Glutamatergic neuron (in vitro differentiated cells): ENCODE data around the gene ARID1B. TPM values are rescaled to one million over a fixed set of nuclear protein-coding genes. Genes with fewer than 3 reads are reported as not detected.

Experiments
- DNase-seq: peaks from one replicate; pipeline ENCODE4 v3.0.0; 2022
- H3K27ac Mint-ChIP-seq: one replicate; pipeline ENCODE4 v1.8.0; 2020; ENCODE audit warnings: mild to moderate bottlenecking, mixed read lengths, inconsistent platforms; ENCODE audit not compliant: unreplicated experiment
- H3K27me3 Mint-ChIP-seq: one replicate; pipeline ENCODE4 v1.8.0; 2020; ENCODE audit warnings: mild to moderate bottlenecking, moderate library complexity, mixed read lengths, inconsistent platforms; ENCODE audit not compliant: unreplicated experiment
- H3K36me3 Mint-ChIP-seq: one replicate; pipeline ENCODE4 v1.8.0; 2020; ENCODE audit warnings: mild to moderate bottlenecking, mixed read lengths, inconsistent platforms; ENCODE audit not compliant: unreplicated experiment
- H3K4me1 Mint-ChIP-seq: one replicate; pipeline ENCODE4 v1.8.0; 2020; ENCODE audit warnings: mild to moderate bottlenecking, low read depth, mixed read lengths, inconsistent platforms; ENCODE audit not compliant: unreplicated experiment
- H3K4me3 Mint-ChIP-seq: one replicate; pipeline ENCODE4 v1.8.0; 2020; ENCODE audit warnings: mild to moderate bottlenecking, mixed read lengths, inconsistent platforms; ENCODE audit not compliant: unreplicated experiment
- H3K9me3 Mint-ChIP-seq: one replicate; pipeline ENCODE4 v1.8.0; 2020; ENCODE audit warnings: mild to moderate bottlenecking, moderate library complexity, mixed read lengths, inconsistent platforms; ENCODE audit not compliant: unreplicated experiment
- CTCF ChIP-seq: fragments of 200-600 bp; sonication (generic); IDR thresholded peaks from one replicate; pipeline ENCODE4 v1.5.0; 2021; ENCODE audit not compliant: partially characterized antibody, unreplicated experiment
- total RNA-seq: library from RNA; stranded (reverse); fragmentation: NEBNext Ultra II Directional; extraction: Animal tissue kit (Norgen Biotek cat#: 25700); gene quantifications from one replicate; pipeline ENCODE4 v1.2.1, GENCODE V29; 2021; ENCODE audit not compliant: unreplicated experiment

Gene ARID1B
- total RNA-seq, 1 donor from 2014 or later, result 202 TPM

DNA sequence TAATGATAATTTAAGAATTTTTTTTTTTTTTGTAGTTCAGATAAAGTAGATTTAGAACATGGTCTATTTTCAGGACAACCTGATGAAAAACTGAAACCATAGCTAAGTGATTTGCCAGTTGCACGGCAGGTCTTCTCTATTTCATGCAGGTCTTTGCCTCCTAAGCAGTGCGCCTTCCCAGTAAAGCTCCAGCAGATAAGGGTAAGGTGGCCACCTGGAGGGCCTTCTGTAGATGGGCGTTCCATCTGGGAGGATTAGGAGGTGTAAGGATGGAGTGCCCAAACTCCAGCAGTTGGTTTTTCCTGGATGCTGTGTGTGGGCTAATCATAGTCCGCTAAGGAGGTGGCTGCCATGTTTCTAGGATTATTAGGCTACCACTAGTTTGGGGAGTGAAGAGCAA lies 107.1 kb downstream of the ARID1B start:
- no peak for TF ChIP-seq CTCF
- Mint-ChIP-seq H3K36me3 (no peaks in the 10 kb centered on the region), H3K27me3 (peaks cover 7% of the 10 kb centered on the region), H3K4me3 (no peak overlapping the region), H3K27ac (no peak overlapping the region), H3K9me3 (peaks cover 12% of the 10 kb centered on the region), H3K4me1 (peaks cover 60% of the 10 kb centered on the region)
- no peak for DNase-seq

DNA sequence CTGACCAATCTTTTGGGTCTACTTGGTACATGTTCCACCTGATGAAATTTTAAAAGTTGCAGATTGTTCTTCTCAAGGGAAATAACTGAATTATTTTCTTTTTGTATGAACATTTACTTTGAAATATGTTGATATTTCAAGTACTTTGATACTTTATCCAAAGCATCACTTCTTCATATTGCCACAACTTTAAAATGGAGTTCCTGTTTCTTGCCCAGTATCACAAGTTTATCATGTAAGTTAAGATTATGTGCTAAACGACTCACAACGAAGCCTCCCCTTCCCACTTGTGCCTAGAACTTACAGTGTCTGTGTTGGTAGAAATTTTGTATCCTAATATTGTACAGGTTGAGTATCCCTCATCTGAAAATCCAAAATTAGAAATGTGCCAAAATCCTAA lies 108.4 kb downstream of the ARID1B start:
- no peak for TF ChIP-seq CTCF
- no peak overlapping the region for H3K4me3 Mint-ChIP-seq
- H3K27ac Mint-ChIP-seq, result no peak overlapping the region
- DNase-seq, result no peak
- H3K36me3 Mint-ChIP-seq, result no peaks in the 10 kb centered on the region
- H3K9me3 Mint-ChIP-seq, result peaks cover 5% of the 10 kb centered on the region
- H3K4me1 Mint-ChIP-seq, result peaks cover 57% of the 10 kb centered on the region
- peaks cover 4% of the 10 kb centered on the region for H3K27me3 Mint-ChIP-seq

DNA sequence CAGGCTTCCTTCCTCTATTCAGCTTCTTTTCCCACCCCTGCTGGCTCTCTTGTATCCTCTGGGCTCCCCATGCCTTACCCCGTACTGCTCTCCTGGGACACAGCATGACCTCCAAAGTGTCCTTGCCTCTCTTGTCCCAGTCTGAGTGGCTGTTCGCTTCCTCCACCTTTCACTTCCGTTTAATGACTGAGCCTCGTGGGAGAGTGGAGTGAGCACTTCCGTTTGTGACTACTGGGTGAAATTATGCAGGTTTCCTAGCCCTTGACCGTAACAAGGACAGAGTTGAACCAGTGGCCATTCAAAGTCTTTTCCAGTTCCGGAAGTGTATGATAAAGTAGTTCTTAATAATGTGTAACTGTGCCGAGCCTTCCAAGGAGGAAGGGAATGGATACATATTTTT lies 109.2 kb downstream of the ARID1B start:
- no peak for TF ChIP-seq CTCF
- Mint-ChIP-seq H3K27me3 (peaks cover 4% of the 10 kb centered on the region), H3K36me3 (no peaks in the 10 kb centered on the region), H3K4me3 (no peak overlapping the region), H3K9me3 (peaks cover 2% of the 10 kb centered on the region), H3K27ac (no peak overlapping the region), H3K4me1 (peaks cover 55% of the 10 kb centered on the region)
- no peak for DNase-seq

DNA sequence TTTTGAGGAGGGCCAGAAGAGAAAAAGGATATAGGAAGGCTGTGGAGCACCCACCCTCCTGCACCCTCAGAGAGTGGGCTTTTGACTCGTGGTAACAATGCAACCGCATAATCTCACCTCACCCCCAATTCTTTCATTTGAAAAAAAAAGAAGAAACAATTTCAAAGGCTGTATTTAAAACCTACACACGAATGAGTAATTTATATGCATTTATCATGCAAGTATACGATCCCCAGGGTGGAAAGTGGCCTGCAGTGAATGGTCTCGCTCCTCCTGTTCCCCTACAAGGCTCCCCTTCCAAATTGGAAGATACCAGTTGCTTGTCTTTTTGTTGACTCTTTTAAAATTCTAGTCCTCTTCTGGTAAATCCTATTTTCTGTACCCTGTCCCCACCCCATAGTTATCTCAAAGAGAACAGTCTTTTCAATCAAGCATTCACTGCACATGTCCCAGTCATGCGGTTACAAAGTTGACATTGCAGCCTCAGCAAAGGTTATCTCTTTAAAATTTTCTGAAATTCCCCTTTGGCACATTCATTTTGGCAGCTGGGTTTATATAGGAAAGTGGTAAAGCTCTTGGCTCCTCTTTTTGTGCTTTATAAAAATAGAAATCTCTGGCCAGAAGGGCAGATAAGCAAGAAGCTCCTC lies 110.6 kb downstream of the ARID1B start:
- H3K4me3 Mint-ChIP-seq, result peak overlapping the region; percentile 9
- no peak for TF ChIP-seq CTCF
- H3K9me3 Mint-ChIP-seq, result peaks cover 2% of the 10 kb centered on the region
- peaks cover 42% of the 10 kb centered on the region for H3K4me1 Mint-ChIP-seq
- no peak overlapping the region for H3K27ac Mint-ChIP-seq
- DNase-seq, result no peak
- peaks cover 2% of the 10 kb centered on the region for H3K27me3 Mint-ChIP-seq
- no peaks in the 10 kb centered on the region for H3K36me3 Mint-ChIP-seq

GRCh38 chr6:156889469-156889868 lies 112.3 kb downstream of the ARID1B start:
- Mint-ChIP-seq H3K9me3 (peaks cover 4% of the 10 kb centered on the region), H3K27ac (no peak overlapping the region), H3K27me3 (peaks cover 2% of the 10 kb centered on the region), H3K4me1 (peaks cover 36% of the 10 kb centered on the region), H3K4me3 (no peak overlapping the region), H3K36me3 (no peaks in the 10 kb centered on the region)
- TF ChIP-seq CTCF, result no peak
- no peak for DNase-seq
